NOMO-1 treated with DMSO at 0.1 percent for 48 hours (cell line): Measurements from ENCODE around the gene TBC1D2.
"Not testable (repeated sequence)": the region's sequence is repeated elsewhere in the genome, so short reads cannot be mapped to it uniquely, and the experiment has no call there.

ENCODE experiments used
- DNase-seq: peaks from one replicate; lab custom pipeline; 2025; ENCODE audit not compliant: unreplicated experiment; lab: John Stamatoyannopoulos, UW

The TBC1D2 gene

GRCh38 chr9:98271479-98271878, 16.0 kb upstream of the TBC1D2 start:
- DNase-seq: no peak

GRCh38 chr9:98270284-98270683, 14.8 kb upstream of the TBC1D2 start:
- not testable (repeated sequence) for DNase-seq

DNA sequence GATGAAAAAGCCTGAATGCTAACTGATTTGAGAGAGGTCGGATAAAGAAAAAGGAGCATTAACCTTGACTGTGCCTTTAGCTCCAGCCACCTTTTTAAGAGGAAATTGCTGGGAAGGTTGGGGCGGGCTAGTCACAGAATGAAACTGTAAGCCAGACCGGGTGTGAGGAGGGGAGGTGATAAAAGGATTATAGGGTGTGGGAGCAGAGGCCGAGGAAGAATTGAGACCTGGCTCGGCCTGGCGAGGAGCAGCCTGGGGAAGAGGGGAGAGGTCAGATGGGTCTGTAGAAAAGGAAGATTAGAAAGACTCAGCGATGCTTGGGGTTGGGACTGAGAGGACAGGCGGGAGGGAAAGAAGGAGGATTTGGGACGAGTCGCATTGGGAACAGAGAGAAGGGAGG, 14.2 kb upstream of the TBC1D2 start:
- DNase-seq: not testable (repeated sequence)

DNA sequence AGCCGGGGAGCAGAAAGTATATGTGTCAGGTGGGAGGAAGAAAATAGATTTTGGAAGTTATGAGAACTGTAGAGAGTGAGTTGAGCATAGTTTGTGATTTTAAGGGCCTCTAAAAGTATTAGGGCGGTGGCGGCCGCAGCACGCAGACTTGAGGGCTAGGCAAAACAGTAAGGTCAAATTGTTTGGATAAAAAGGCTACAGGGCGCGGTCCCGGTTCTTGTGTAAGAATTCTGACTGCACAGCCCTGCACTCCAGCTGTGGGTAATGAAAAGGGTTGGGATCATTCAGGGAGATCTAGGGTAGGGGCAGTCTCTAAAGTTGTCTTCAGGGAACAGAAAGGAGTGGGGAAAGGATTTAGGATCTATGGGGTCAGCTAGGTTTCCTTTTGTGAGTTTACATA, 12.1 kb upstream of the TBC1D2 start:
- DNase-seq: not testable (repeated sequence)

GRCh38 chr9:98264516-98264915, 9.1 kb upstream of the TBC1D2 start:
- DNase-seq: no peak

- DNase-seq: peak; percentile 82
Measured at GRCh38 chr9:98263482-98264357, 8.3 kb upstream of the TBC1D2 start.

GRCh38 chr9:98263080-98263479, 7.6 kb upstream of the TBC1D2 start:
- DNase-seq: no peak

DNA sequence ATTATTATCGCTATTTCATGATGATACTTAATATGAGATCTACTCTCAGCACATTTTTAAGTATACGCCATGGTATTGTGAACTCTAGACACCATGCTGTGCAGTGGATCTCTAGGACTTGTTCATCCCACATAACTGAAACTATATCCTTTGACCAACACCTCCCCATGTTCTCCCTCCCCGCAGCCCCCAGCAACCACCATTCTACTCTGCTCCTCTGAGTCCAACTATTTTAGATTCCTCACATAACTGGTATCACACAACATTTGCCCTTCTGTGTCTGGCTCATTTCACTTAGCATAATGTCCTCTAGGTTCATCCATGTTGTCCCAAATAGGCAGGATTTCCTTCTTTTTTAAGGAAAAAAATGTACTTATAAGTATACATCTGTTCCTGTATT, 6.6 kb upstream of the TBC1D2 start:
- DNase-seq: no peak

GRCh38 chr9:98260635-98261034, 5.2 kb upstream of the TBC1D2 start:
- DNase-seq: no peak

DNA sequence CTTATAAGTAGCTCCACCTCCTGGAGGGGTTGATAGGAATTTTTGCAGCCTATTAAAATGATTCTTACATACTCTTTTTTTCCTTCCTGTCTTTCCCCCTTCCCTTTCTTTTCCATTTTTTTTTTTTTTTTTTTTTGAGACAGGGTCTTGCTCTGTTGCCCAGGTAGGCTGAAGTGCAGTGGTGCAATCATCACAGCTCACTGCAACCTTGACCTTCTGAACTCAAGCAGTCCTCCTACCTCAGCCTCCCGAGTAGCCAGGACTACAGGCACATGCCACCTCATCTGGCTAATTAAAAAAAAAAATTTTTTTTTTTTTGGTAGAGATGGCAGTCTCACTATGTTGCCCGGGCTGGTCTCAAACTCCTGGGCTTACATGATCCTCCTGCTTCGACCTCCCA, 4.3 kb upstream of the TBC1D2 start:
- DNase-seq: no peak

GRCh38 chr9:98256756-98257155, 1.3 kb upstream of the TBC1D2 start:
- peak; percentile 67 for DNase-seq

GRCh38 chr9:98255061-98255577, 330 bp downstream of the TBC1D2 start:
- peak; percentile 41 for DNase-seq

DNA sequence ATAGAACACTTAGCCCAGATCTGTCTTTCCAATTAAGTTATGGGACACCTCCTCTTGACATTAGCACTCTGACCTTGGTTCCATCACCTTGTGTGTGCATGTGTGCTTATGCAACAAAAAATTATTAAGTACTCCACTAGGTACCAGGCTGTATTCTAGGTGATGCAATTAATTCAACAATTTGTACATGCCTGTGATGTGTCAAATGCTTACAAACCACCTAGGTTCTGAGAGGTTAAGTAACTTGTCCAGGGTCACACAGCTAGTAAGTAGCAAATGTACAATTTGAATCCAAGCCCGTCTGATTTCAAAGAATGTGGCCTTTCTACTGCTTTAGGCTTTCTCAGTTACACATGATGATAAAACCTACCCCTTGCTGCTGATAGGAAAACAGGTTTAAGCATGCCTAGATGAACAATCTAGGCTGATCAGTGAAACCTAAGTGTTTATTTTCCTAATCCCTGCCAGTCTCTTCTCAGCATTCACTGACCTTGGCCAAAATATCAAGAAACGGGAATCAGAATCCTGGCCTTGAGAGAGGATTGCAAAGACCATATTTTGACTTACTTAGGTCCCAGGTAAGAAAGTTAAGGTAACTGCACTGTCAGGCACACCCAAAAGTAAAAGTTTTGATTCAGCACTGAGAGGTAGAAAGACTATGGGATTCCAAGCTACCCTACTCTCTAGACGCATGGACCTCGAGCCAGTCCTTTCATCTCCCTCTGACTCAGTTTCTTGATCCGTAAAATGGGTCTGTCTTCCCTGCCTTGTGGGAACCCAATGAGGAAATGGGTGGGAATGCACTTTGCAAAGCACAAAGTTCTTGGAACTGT, 1.0 kb downstream of the TBC1D2 start:
- DNase-seq: peak; percentile 4

DNA sequence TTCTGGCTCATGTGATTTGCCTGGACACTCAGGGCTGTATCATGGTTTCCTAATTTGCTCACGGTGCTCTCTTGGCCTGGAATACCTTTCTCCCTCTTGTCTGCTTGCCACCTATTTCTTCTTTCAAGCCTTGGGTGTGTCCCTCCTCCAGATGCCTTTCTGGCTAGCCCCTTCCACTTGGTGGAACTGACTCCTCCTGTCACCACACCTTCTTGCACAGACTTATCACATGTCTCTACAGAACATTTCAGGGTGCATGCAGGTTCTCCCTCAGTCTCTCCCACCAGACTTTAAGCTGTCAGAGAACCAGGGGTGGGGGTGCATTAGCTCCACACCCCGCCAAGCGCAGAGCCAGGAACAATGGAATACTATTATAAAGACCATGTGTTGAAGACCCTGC, 1.9 kb downstream of the TBC1D2 start:
- DNase-seq: no peak

DNA sequence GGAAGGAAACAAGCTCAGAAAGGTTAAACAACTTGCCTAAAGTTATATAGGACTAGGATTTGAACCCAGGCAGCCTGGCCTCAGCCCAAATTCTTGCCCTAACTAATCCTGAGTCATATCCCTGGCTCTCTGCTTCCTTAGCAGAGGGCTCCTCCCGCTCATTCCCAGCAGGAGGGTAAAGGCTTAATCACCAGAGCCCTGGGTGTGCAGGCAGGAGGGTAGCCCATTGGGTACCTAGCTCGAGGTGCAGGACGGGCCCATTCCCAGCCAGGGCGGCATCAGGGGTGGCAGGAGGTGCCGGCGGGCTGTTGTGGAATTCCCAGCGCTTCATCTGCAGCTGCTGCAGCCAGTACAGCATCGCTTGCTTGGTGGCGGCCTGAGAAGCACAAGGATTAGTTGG, 3.9 kb downstream of the TBC1D2 start:
- DNase-seq: no peak

DNA sequence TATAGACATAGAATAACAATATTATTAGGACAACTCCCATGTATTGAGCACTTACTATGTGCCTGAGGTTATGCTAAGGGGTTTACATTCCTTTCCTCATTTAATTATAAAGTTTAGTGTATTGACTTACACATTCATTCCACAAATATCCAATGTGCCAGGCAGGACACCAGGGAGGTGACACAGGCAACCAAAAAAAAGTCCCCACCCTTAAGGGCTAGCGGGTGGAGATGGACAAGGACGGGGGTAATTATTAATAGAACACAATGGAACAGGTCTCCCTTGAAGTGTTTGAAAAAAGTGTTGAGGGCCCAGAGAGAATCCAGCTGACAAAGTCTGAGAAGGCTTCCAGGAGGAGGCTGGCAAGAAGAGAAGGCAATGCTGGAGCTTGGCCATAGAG, 5.7 kb downstream of the TBC1D2 start:
- DNase-seq: no peak

DNA sequence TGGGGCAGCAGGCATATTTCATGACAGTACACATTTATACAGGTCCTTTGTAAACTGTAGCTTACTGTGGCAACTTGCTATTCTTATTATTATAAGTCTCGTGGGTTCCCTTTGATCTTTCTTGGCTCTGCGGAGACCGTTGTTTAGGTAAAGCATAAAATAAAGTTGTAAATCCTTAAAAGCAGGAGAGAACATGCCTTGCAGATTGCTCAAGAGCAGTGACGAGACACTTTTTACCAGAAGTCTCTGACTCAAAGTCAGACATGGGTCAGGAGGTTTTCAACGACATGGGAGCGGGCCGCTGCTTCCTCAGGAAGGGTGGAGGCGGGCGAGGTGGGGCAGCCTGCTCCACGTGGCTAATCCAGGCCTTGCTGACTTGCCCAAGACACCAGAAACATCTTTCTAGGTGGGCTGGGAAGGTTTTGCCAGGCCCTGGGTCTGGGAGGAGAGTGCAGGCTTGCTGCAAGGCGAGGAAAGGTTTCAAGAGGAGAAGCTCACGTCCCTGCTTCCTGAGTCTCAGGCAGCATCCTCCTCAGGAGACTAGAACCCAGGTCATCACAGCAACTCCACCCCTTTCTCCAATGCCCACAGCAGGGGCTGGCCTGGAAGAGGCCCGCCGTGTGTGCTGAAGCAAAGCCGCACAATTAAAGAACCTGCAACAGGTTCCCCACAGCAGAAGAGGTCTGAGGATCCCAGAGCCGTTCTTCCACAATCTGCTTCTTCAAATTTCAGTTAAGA, 6.5 kb downstream of the TBC1D2 start:
- DNase-seq: peak; percentile 95

GRCh38 chr9:98247831-98248657, 7.4 kb downstream of the TBC1D2 start:
- no peak for DNase-seq

- no peak for DNase-seq
Measured at GRCh38 chr9:98242426-98242825, 13.0 kb downstream of the TBC1D2 start.
